Measurements from ENCODE around the gene COLGALT1. TPM values are rescaled to one million over a fixed set of nuclear protein-coding genes. Genes with fewer than 3 reads are reported as not detected.

Gene COLGALT1
- polyA plus RNA-seq, 3 donors, result 66.8 to 176 (median 68.8) TPM

GRCh38 chr19:17581211-17581874 lies 25.9 kb downstream of the COLGALT1 start:
- no peak overlapping the region for H3K4me3 Mint-ChIP-seq

DNA sequence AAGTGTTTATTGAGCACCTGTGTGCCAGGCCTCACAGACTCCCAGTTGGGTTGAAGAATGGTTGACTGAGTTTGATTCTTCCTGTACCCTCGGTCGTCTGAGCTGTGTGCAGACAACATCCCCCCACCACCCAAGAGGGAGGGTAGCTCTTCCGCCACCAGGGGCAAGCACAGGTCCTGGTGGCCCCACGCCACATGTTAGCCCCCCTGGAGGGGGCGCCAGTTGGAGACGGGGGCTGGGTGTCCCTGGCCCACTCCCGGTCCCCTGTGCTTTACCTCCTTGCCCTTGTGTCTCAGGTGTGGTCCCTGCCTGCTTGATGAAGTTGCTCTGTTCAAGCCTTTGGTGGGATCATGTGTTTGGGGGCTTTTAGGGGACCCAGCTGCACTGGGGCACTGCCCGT lies 27.2 kb downstream of the COLGALT1 start:
- Histone ChIP-seq H3K27me3 (ENCODE audit: control insufficient read depth in 2 of 2, insufficient read depth in 2 of 2, low read length in 2 of 2) (no peaks in the 10 kb centered on the region), H3K79me2 (ENCODE audit: insufficient read depth, low read length) (no peaks in the 10 kb centered on the region), H3K27ac (ENCODE audit: low read depth in 1 of 2, low read length in 2 of 2) (no peak overlapping the region), H3K9ac (ENCODE audit: insufficient read depth, low read length, poor library complexity, severe bottlenecking) (no peak overlapping the region), H2AFZ (ENCODE audit: insufficient read depth, low read depth, low read length, poor library complexity, severe bottlenecking) (no peak overlapping the region), H3K4me2 (replicated peaks; ENCODE audit: extremely low read depth, low read length, poor library complexity, severe bottlenecking) (no peak overlapping the region), H3K36me3 (replicated peaks in 1 of 2; ENCODE audit: control insufficient read depth in 1 of 2, insufficient read depth in 2 of 2, low read length in 2 of 2) (peaks cover 52% of the 10 kb centered on the region in 2 donors), H3K4me3 (replicated peaks in 1 of 3; ENCODE audit: low read depth in 2 of 3, low read length in 3 of 3) (no peak overlapping the region), H4K20me1 (ENCODE audit: insufficient read depth, low read length) (peaks cover 50% of the 10 kb centered on the region), H3K4me1 (ENCODE audit: control insufficient read depth in 1 of 2, insufficient read depth in 2 of 2, low read length in 2 of 2) (peaks cover 6 to 12% of the 10 kb centered on the region in 2 donors), H3K9me3 (replicated peaks in 1 of 2; ENCODE audit: control insufficient read depth in 1 of 2, insufficient read depth in 1 of 2, low read length in 2 of 2) (no peaks in the 10 kb centered on the region)
- H3K9me3 Mint-ChIP-seq, result peaks cover 0 to 2% (median 0%) of the 10 kb centered on the region in 7 donors
- WGBS (ENCODE audit: insufficient coverage), result 75% methylated on average over 6 of the region's 8 CpGs
- DNase-seq, result no peak
- intact Hi-C loops (cut with micrococcal nuclease), result no loop called here
- peaks cover 50 to 55% of the 10 kb centered on the region in 2 donors for H3K36me3 Mint-ChIP-seq
- H3K4me3 Mint-ChIP-seq, result no peak overlapping the region
- peaks cover 0 to 2% (median 0%) of the 10 kb centered on the region in 3 donors for H3K27me3 Mint-ChIP-seq (ENCODE audit: low read depth in 3 of 3)
- no peak overlapping the region for H3K27ac Mint-ChIP-seq
- TF ChIP-seq, protein P1, sequence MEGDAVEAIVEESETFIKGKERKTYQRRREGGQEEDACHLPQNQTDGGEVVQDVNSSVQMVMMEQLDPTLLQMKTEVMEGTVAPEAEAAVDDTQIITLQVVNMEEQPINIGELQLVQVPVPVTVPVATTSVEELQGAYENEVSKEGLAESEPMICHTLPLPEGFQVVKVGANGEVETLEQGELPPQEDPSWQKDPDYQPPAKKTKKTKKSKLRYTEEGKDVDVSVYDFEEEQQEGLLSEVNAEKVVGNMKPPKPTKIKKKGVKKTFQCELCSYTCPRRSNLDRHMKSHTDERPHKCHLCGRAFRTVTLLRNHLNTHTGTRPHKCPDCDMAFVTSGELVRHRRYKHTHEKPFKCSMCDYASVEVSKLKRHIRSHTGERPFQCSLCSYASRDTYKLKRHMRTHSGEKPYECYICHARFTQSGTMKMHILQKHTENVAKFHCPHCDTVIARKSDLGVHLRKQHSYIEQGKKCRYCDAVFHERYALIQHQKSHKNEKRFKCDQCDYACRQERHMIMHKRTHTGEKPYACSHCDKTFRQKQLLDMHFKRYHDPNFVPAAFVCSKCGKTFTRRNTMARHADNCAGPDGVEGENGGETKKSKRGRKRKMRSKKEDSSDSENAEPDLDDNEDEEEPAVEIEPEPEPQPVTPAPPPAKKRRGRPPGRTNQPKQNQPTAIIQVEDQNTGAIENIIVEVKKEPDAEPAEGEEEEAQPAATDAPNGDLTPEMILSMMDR (IDR thresholded peaks at IDR 0.05), result no peak
- H3K4me1 Mint-ChIP-seq, result peaks cover 11% of the 10 kb centered on the region

More at GRCh38 chr19:17581211-17581874, 25.9 kb downstream of the COLGALT1 start:
- Histone ChIP-seq H4K20me1 (ENCODE audit: insufficient read depth, low read length) (peaks cover 60% of the 10 kb centered on the region), H3K9ac (ENCODE audit: insufficient read depth, low read length, poor library complexity, severe bottlenecking) (no peak overlapping the region), H3K79me2 (ENCODE audit: insufficient read depth, low read length) (no peaks in the 10 kb centered on the region), H3K27me3 (ENCODE audit: control insufficient read depth in 2 of 2, insufficient read depth in 2 of 2, low read length in 2 of 2) (no peaks in the 10 kb centered on the region), H3K27ac (ENCODE audit: low read depth in 1 of 2, low read length in 2 of 2) (no peak overlapping the region), H3K4me3 (replicated peaks in 1 of 3; ENCODE audit: low read depth in 2 of 3, low read length in 3 of 3) (no peak overlapping the region), H2AFZ (ENCODE audit: insufficient read depth, low read depth, low read length, poor library complexity, severe bottlenecking) (no peak overlapping the region), H3K4me2 (replicated peaks; ENCODE audit: extremely low read depth, low read length, poor library complexity, severe bottlenecking) (no peak overlapping the region), H3K36me3 (replicated peaks in 1 of 2; ENCODE audit: control insufficient read depth in 1 of 2, insufficient read depth in 2 of 2, low read length in 2 of 2) (peaks cover 60 to 63% of the 10 kb centered on the region in 2 donors), H3K4me1 (ENCODE audit: control insufficient read depth in 1 of 2, insufficient read depth in 2 of 2, low read length in 2 of 2) (peaks cover 6 to 15% of the 10 kb centered on the region in 2 donors), H3K9me3 (replicated peaks in 1 of 2; ENCODE audit: control insufficient read depth in 1 of 2, insufficient read depth in 1 of 2, low read length in 2 of 2) (no peaks in the 10 kb centered on the region)
- Mint-ChIP-seq H3K27ac (peak overlapping the region in 1 of 7 donors; percentile 37), H3K9me3 (peaks cover 0 to 2% (median 0%) of the 10 kb centered on the region in 7 donors), H3K27me3 (ENCODE audit: low read depth in 3 of 3) (peaks cover 0 to 2% (median 0%) of the 10 kb centered on the region in 3 donors), H3K4me1 (peaks cover 11% of the 10 kb centered on the region), H3K36me3 (peaks cover 53 to 68% of the 10 kb centered on the region in 2 donors)
- intact Hi-C loops (cut with micrococcal nuclease), result no loop called here
- 93% methylated on average over 17 of the region's 19 CpGs for WGBS (ENCODE audit: insufficient coverage)
- TF ChIP-seq, protein P1 (IDR thresholded peaks at IDR 0.05), result no peak
- DNase-seq, result no peak

Measured in CD14-positive monocyte (primary cell).